Epithelial cell of esophagus (primary cell): Measurements from ENCODE around the gene TRIM8.
A peak's percentile ranks its signal among the peaks of the same experiment; 100 is the strongest.

ENCODE experiments used
- DNase-seq: peaks from one replicate; pipeline ENCODE4 v3.0.0; 2010; ENCODE audit warnings: low read depth
- H3K4me3 ChIP-seq: 2 replicates; pipeline ENCODE4 v1.5.1; 2011; ENCODE audit warnings: mild to moderate bottlenecking, low read length, control low read depth
- CTCF ChIP-seq: IDR thresholded peaks from 2 replicates; pipeline ENCODE4 v1.5.1; 2011; ENCODE audit warnings: low read depth, mild to moderate bottlenecking, low read length, control low read depth, inconsistent platforms; ENCODE audit not compliant: insufficient read depth; ENCODE audit errors: missing control alignments

TRIM8 gene

GRCh38 chr10:102646610-102647442 lies 2.5 kb downstream of the TRIM8 start:
- no peak for TF ChIP-seq CTCF
- peak overlapping the region; percentile 91 for H3K4me3 ChIP-seq
- DNase-seq = peak; percentile 48

GRCh38 chr10:102647443-102648268 lies 3.4 kb downstream of the TRIM8 start:
- H3K4me3 ChIP-seq = peak overlapping the region; percentile 91
- TF ChIP-seq CTCF = no peak
- no peak for DNase-seq

GRCh38 chr10:102648269-102648888 lies 4.1 kb downstream of the TRIM8 start:
- DNase-seq = peak; percentile 28
- H3K4me3 ChIP-seq = peak overlapping the region; percentile 23
- no peak for TF ChIP-seq CTCF

GRCh38 chr10:102648889-102649796 lies 4.9 kb downstream of the TRIM8 start:
- H3K4me3 ChIP-seq = no peak overlapping the region
- TF ChIP-seq CTCF = no peak
- DNase-seq = no peak

GRCh38 chr10:102649797-102650654 lies 5.7 kb downstream of the TRIM8 start:
- no peak overlapping the region for H3K4me3 ChIP-seq
- DNase-seq = no peak
- no peak for TF ChIP-seq CTCF
